Testis (tissue), 2 donors: ENCODE data around the gene LDLRAD4.

Experiments
- CTCF ChIP-seq, 3 experiments: fragments of 450-650 bp in 2 of 3; fragments of 200-600 bp in 1 of 3; sonication (generic) in 1 of 3; IDR thresholded peaks; one replicate each; pipeline ENCODE4 v1.5.1; 2016 to 2019; ENCODE audit warnings: antibody characterized with exemption in 3 of 3, mild to moderate bottlenecking in 2 of 3, moderate library complexity in 1 of 3
- POLR2A ChIP-seq: fragments of 450-650 bp; IDR thresholded peaks from one replicate; pipeline ENCODE4 v1.6.1; 2017; ENCODE audit warnings: antibody characterized with exemption, mild to moderate bottlenecking, moderate library complexity

- no peak for TF ChIP-seq CTCF (IDR thresholded peaks at IDR 0.05)
- no peak for TF ChIP-seq POLR2A
These were observed 318.6 kb downstream of the LDLRAD4 start for GRCh38 chr18:13537022-13537780.
